ENCODE measurements around the gene PHF21B.

The PHF21B gene

GRCh38 chr22:44889255-44889878, 120.4 kb downstream of the PHF21B start:
- TF ChIP-seq CTCF (IDR thresholded peaks at IDR 0.05) (no peak), ZFX (IDR thresholded peaks at IDR 0.05; ENCODE audit: borderline replicate concordance) (no peak)
- H3K27ac ChIP-seq, result no peak overlapping the region

- no peak overlapping the region for H3K27ac ChIP-seq
- TF ChIP-seq ZFX (IDR thresholded peaks at IDR 0.05; ENCODE audit: borderline replicate concordance) (no peak), CTCF (IDR thresholded peaks at IDR 0.05) (no peak)
These were observed 121.1 kb downstream of the PHF21B start for GRCh38 chr22:44888491-44889254.

GRCh38 chr22:44887941-44888366, 121.9 kb downstream of the PHF21B start:
- TF ChIP-seq ZFX (IDR thresholded peaks at IDR 0.05; ENCODE audit: borderline replicate concordance) (no peak), CTCF (IDR thresholded peaks at IDR 0.05) (no peak)
- H3K27ac ChIP-seq, result no peak overlapping the region

GRCh38 chr22:44885806-44886360, 123.9 kb downstream of the PHF21B start:
- no peak overlapping the region for H3K27ac ChIP-seq
- TF ChIP-seq CTCF (IDR thresholded peaks at IDR 0.05) (no peak), ZFX (IDR thresholded peaks at IDR 0.05; ENCODE audit: borderline replicate concordance) (no peak)

GRCh38 chr22:44884968-44885805, 124.6 kb downstream of the PHF21B start:
- TF ChIP-seq CTCF (IDR thresholded peaks at IDR 0.05), result no peak
- no peak for TF ChIP-seq ZFX (IDR thresholded peaks at IDR 0.05; ENCODE audit: borderline replicate concordance)
- H3K27ac ChIP-seq, result no peak overlapping the region

- H3K27ac ChIP-seq, result no peak overlapping the region
- TF ChIP-seq CTCF (IDR thresholded peaks at IDR 0.05) (no peak), ZFX (IDR thresholded peaks at IDR 0.05; ENCODE audit: borderline replicate concordance) (no peak)
These were observed 125.2 kb downstream of the PHF21B start for GRCh38 chr22:44884562-44884961.
